NCI-H510A (cell line): ENCODE measurements around the gene CACNG8.
"Not testable (repeated sequence)": the region's sequence is repeated elsewhere in the genome, so short reads cannot be mapped to it uniquely, and the experiment has no call there.

Experiments used
- DNase-seq: peaks from one replicate; lab custom pipeline; 2025; lab: John Stamatoyannopoulos, UW

The CACNG8 gene

DNA sequence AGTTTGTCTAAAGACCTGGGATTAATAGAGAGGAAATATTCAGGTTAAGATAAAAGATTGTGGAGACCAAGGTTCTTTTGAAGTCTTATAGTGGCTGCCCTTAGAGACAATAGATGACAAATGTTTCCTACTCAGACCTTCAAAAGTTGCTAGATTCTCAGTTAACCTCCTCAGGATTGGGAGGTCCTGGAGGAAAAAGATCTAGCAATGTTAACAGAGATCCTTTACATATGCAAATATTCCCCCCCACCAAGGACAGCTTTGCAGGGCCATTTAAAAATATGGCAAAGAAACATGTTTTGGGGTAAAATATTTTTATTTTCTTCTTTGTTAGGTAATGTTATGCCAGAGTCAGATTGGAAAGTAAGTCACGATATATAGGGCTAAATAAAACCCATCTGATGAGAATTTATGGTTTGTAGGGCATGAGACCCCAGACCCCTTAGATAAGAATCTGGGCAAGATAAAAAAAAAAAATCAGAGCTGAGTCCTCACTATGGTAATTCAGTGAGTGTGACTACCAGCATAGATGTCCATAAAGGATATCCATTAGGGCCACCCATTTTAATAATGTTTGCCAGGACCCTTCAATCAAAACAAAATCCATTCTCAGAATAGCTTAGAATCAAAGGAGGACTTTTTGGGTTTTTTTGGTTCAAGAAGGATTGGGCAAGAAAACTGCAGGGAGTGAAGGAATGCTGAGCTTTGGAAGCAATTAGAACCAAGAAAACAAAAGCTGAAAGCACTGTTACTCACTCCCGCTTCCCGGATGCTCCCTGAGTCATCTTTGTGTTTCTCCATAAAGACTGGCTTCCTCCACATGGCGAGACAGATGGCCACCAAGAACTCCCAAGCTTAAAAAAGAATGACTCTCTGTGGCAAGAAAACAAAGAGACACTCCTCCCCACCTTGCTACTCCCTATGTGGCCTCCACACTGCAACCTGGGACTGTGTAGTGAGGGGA lies 72.8 kb downstream of the CACNG8 start:
- DNase-seq, result no peak

DNA sequence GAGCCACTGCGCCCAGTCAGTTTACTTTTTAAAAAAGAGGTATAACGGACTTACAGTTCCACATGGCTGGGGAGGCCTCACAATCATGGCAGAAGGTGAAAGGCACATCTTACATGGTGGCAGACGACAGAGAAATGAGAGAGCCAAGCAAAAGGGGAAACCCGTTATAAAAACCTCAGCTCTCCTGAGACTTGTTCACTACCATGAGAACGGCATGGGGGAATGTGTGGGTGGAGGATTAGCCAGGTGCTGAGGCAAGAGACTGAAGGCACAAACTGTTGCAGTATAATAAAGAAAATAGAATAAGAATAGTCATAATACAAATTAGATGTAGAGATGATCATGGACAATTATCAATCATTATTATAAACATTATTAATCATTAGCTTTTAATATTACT lies 73.8 kb downstream of the CACNG8 start:
- not testable (repeated sequence) for DNase-seq
